K562 (cell line): ENCODE data around the gene ABHD12. TPM values are rescaled to one million over a fixed set of nuclear protein-coding genes. Genes with fewer than 3 reads are reported as not detected.

Experiments
- SUPT5H ChIP-seq: fragments of 450-650 bp; IDR thresholded peaks from 2 replicates; pipeline ENCODE4 v1.6.1; 2016
- TCF7L2 ChIP-seq: fragments of 150-350 bp; IDR thresholded peaks from 2 replicates; pipeline ENCODE4 v1.6.1; 2016; ENCODE audit warnings: low read depth, mild to moderate bottlenecking, low read length, moderate library complexity
- polyA plus RNA-seq, 8 experiments: library from polyadenylated mRNA; depleted of rRNA in 4 of 8; stranded (reverse) in 5 of 8; unstranded in 3 of 8; fragments of >200 nt; fragmentation: Nextera tagmentation in 2 of 8; fragmentation: Illumina TruSeq in 1 of 8; extraction: Ambion mirVana in 2 of 8; extraction: Trizol in 1 of 8; gene quantifications; 2 replicates each; pipeline versions ENCODE4 v1.2.1 to v1.2.3, GENCODE V29; 2011 to 2014; ENCODE audit warnings: inconsistent platforms in 1 of 8, missing spikeins in 1 of 8
- total RNA-seq, 7 experiments: library from RNA; depleted of rRNA in 6 of 7; stranded (reverse); fragments of >200 nt in 6 of 7; fragmentation: Illumina TruSeq in 2 of 7; extraction: Trizol in 2 of 7; gene quantifications; 2 replicates each; pipeline versions ENCODE4 v1.2.1 to v1.2.3, GENCODE V29; 2011 to 2021; ENCODE audit warnings: low replicate concordance in 1 of 7
- TF ChIP-seq, protein P1 (sequence below): sonication (generic); formaldehyde crosslinking; IDR thresholded peaks from 2 replicates; pipeline ENCODE4 v1.8.1; 2023; ENCODE audit warnings: mild to moderate bottlenecking, missing genetic modification reagents
- TF ChIP-seq, protein P2 (sequence below), 2 experiments: fragments of 450-650 bp; formaldehyde crosslinking in 1 of 2; IDR thresholded peaks; 2 replicates each; pipeline versions ENCODE4 v1.4.0 to v1.6.1; 2014 to 2020; ENCODE audit warnings: mild to moderate bottlenecking in 2 of 2, borderline replicate concordance in 1 of 2, low read depth in 1 of 2
- TF ChIP-seq, protein P3 (sequence below): sonication (generic); formaldehyde crosslinking; IDR thresholded peaks from 2 replicates; pipeline ENCODE4 v1.8.0; 2023; ENCODE audit warnings: mild to moderate bottlenecking, missing genetic modification reagents

ABHD12 gene
- total and polyA plus RNA-seq, 9 of the 15 experiments (the other 6 are each of a cell fraction or from before 2014, with no cell fraction given): 0.65 to 15.6 (median 9.1) TPM

DNA sequence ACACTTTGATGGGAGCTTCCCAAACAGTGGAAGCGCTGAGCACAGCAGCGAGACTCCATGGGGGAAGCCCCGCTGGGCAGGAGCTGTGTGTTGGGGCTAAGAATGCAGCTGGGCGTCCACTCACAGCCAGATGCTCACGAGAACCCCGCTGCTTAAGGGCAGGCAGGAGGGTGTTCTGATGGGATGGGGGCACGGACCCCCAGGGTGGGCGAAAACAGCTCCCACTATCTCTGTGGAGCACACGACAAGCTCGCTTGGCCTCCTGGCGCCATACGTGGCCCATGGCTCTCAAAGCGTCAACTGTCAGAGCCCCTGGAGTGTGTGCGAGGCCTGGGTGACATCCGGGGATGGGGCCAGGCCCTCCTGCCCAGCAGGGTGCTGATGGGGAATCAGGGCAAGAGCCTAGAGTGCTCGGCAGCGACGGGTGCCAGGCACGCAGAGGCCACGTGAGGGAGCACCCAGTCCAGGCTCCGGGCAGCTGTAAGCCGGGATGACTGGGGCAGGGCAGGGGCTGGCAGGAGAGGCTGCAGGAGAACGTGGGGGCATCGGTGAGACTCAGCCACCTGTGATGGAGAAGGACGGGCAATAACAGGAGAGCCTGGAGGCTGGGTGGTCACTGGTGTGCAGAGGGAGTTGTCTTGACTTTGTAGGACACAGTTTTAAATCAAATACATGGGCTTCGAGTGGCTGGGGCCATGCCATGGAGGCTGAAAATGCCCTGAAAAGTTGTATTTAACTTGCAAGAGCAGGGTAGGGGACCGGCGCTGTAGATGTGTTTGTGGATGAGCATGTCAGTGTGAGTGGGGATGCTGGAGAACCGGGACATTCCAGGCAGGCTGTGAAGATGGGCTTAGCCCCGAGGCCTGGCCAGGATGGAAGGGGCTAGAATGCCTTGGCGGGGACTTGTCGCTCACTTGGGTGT, 115.5 kb downstream of the ABHD12 start (continued):
- no peak for TF ChIP-seq TCF7L2
- no peak for TF ChIP-seq SUPT5H
- TF ChIP-seq, protein P1, sequence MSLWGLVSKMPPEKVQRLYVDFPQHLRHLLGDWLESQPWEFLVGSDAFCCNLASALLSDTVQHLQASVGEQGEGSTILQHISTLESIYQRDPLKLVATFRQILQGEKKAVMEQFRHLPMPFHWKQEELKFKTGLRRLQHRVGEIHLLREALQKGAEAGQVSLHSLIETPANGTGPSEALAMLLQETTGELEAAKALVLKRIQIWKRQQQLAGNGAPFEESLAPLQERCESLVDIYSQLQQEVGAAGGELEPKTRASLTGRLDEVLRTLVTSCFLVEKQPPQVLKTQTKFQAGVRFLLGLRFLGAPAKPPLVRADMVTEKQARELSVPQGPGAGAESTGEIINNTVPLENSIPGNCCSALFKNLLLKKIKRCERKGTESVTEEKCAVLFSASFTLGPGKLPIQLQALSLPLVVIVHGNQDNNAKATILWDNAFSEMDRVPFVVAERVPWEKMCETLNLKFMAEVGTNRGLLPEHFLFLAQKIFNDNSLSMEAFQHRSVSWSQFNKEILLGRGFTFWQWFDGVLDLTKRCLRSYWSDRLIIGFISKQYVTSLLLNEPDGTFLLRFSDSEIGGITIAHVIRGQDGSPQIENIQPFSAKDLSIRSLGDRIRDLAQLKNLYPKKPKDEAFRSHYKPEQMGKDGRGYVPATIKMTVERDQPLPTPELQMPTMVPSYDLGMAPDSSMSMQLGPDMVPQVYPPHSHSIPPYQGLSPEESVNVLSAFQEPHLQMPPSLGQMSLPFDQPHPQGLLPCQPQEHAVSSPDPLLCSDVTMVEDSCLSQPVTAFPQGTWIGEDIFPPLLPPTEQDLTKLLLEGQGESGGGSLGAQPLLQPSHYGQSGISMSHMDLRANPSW: no peak
- TF ChIP-seq, protein P2, sequence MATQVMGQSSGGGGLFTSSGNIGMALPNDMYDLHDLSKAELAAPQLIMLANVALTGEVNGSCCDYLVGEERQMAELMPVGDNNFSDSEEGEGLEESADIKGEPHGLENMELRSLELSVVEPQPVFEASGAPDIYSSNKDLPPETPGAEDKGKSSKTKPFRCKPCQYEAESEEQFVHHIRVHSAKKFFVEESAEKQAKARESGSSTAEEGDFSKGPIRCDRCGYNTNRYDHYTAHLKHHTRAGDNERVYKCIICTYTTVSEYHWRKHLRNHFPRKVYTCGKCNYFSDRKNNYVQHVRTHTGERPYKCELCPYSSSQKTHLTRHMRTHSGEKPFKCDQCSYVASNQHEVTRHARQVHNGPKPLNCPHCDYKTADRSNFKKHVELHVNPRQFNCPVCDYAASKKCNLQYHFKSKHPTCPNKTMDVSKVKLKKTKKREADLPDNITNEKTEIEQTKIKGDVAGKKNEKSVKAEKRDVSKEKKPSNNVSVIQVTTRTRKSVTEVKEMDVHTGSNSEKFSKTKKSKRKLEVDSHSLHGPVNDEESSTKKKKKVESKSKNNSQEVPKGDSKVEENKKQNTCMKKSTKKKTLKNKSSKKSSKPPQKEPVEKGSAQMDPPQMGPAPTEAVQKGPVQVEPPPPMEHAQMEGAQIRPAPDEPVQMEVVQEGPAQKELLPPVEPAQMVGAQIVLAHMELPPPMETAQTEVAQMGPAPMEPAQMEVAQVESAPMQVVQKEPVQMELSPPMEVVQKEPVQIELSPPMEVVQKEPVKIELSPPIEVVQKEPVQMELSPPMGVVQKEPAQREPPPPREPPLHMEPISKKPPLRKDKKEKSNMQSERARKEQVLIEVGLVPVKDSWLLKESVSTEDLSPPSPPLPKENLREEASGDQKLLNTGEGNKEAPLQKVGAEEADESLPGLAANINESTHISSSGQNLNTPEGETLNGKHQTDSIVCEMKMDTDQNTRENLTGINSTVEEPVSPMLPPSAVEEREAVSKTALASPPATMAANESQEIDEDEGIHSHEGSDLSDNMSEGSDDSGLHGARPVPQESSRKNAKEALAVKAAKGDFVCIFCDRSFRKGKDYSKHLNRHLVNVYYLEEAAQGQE (IDR thresholded peaks at IDR 0.05; ENCODE audit: borderline replicate concordance): no peak
- TF ChIP-seq, protein P2 (CRISPR knock-in tag; IDR thresholded peaks at IDR 0.05; ENCODE audit: low read depth): no peak
- TF ChIP-seq, protein P3, sequence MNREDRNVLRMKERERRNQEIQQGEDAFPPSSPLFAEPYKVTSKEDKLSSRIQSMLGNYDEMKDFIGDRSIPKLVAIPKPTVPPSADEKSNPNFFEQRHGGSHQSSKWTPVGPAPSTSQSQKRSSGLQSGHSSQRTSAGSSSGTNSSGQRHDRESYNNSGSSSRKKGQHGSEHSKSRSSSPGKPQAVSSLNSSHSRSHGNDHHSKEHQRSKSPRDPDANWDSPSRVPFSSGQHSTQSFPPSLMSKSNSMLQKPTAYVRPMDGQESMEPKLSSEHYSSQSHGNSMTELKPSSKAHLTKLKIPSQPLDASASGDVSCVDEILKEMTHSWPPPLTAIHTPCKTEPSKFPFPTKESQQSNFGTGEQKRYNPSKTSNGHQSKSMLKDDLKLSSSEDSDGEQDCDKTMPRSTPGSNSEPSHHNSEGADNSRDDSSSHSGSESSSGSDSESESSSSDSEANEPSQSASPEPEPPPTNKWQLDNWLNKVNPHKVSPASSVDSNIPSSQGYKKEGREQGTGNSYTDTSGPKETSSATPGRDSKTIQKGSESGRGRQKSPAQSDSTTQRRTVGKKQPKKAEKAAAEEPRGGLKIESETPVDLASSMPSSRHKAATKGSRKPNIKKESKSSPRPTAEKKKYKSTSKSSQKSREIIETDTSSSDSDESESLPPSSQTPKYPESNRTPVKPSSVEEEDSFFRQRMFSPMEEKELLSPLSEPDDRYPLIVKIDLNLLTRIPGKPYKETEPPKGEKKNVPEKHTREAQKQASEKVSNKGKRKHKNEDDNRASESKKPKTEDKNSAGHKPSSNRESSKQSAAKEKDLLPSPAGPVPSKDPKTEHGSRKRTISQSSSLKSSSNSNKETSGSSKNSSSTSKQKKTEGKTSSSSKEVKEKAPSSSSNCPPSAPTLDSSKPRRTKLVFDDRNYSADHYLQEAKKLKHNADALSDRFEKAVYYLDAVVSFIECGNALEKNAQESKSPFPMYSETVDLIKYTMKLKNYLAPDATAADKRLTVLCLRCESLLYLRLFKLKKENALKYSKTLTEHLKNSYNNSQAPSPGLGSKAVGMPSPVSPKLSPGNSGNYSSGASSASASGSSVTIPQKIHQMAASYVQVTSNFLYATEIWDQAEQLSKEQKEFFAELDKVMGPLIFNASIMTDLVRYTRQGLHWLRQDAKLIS (CRISPR knock-in tag): no peak
- TF ChIP-seq, all 486 proteins: peak for 0
